Measurements from ENCODE around the gene LSAMP.

- TF ChIP-seq, protein P1, sequence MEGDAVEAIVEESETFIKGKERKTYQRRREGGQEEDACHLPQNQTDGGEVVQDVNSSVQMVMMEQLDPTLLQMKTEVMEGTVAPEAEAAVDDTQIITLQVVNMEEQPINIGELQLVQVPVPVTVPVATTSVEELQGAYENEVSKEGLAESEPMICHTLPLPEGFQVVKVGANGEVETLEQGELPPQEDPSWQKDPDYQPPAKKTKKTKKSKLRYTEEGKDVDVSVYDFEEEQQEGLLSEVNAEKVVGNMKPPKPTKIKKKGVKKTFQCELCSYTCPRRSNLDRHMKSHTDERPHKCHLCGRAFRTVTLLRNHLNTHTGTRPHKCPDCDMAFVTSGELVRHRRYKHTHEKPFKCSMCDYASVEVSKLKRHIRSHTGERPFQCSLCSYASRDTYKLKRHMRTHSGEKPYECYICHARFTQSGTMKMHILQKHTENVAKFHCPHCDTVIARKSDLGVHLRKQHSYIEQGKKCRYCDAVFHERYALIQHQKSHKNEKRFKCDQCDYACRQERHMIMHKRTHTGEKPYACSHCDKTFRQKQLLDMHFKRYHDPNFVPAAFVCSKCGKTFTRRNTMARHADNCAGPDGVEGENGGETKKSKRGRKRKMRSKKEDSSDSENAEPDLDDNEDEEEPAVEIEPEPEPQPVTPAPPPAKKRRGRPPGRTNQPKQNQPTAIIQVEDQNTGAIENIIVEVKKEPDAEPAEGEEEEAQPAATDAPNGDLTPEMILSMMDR (conservative IDR thresholded peaks at IDR 0.05): no peak
- TF ChIP-seq EZH2 (IDR thresholded peaks at IDR 0.05; ENCODE audit: low read depth): no peak
Measured at GRCh38 chr3:116391296-116392201, 53.7 kb downstream of the LSAMP start.

Data from PC-9 (cell line).